GM21367 (cell line): ENCODE measurements around the gene ALDH1A2.
"Not testable (repeated sequence)": the region's sequence is repeated elsewhere in the genome, so short reads cannot be mapped to it uniquely, and the experiment has no call there.

ENCODE experiments used
- ATAC-seq: cut with Tn5 transposase; IDR thresholded peaks from one replicate; pipeline ENCODE4 v1.9.1; 2021; ENCODE audit not compliant: unreplicated experiment

The ALDH1A2 gene

DNA sequence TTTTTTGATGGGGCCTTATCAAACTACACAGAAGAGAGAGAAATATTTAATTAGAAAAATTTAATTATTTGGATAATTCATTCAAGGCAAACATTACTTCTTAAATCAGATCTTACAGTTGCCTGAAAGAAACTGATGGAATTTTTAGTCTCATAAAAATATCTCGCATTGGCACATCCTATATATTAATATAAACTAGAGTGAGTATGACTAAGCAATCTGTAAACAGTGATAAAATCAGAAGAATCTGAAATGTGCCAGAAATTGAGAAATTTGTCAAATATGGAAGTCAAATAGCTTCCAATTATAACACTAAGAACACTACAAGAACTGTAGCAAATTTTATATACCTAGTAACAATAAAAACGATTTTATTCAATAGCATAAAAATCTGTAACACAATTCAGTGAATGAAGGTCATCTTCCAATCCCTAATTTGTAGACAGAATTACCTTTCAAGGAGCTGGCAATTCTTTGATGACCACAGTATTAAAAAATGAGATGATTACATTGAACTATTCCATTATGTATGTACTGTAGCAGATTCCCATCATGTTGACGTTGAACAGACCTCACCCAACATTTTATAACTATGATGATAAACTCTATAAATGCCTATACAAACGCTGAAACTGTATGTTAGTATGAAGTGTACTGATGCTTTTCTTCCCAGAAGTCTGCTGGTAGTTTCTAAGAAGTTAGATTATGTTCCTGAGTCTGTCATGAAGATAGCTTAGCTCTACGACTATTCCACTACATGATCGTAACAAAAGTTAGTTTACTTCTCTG, 63.0 kb downstream of the ALDH1A2 start:
- no peak for ATAC-seq

GRCh38 chr15:57999699-58000098, 65.8 kb downstream of the ALDH1A2 start:
- ATAC-seq: not testable (repeated sequence)

DNA sequence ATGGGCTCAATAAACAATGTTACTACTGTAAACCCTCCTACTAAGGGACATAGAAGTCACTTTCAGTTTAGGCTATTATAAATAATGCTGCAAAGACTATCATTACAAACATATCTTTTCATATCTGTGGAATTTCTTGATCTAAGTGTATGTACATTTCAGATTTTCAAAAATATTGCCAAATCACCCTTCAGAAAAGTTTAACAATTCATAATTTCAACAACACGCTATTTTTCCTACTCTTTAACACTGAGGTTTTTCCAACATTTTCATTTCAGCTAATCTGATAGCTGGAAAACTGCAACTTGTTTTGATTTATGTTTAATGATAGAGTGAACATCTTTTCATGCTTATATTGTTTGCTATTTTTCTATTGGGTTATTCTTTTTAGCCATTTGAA, 69.0 kb downstream of the ALDH1A2 start:
- ATAC-seq: no peak

DNA sequence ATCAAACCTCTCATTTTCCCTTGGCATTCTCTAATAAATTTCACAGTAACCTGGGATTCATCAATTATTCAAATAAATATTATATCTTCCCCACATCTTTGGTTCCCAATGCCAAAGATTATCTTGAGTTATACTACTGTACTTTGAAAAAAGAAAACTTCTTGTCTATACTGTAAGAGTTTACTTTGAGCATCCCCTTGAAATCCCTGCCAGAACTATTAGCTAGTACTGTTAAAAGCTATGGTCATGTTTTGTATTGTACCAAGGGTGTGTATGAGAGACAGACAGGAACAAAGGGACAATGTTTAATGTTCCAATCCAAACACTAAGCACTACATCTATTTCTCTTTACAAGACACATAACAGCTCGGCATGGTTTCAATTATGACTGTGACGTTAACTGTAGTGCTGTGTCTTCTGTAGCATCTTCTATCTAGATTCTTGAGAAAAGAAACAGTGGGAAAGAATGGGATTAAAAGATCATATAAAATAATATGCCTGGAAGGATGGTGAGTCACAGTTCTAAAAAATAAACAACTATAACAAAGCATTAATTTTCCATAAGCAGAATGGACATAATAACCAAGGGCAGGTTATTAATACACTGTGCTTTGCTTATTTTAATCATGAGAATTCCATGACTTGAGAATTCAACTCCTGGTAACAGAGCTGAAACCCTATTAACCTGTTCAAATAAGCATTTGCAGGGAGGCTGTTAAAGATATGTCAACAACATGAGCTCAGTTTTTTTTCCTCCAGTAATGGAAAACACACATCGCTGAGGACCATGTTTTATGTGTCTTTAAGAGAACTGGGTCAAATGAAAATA, 71.1 kb downstream of the ALDH1A2 start:
- ATAC-seq: no peak

GRCh38 chr15:57993409-57994145, 71.9 kb downstream of the ALDH1A2 start:
- no peak for ATAC-seq

DNA sequence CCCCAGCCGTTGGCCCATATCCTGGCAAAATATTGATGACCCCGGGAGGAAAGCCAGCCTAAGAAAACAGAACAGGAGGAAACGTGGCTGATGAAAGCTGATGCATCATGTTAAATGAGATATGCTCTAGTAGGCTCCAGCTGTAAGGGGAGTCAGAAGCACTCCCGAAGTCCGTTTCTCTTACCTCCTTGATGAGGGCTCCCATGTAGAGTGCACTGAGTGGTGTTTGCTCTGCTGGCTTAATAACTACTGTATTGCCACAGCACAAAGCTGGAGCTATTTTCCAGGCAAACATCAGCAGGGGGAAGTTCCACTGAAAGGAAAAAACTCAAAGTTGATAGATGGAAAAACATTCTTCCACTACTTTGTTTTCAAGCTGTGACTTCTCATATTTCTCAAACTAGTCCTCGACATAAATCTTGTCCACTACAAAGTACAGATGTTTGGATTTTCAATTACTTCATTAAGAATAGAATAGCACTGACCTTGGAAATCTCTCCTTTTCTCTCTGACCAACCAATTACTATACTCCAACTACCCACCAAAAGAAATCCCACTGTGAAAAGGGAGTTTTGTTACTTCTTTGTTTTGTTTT, 72.7 kb downstream of the ALDH1A2 start:
- ATAC-seq: no peak

DNA sequence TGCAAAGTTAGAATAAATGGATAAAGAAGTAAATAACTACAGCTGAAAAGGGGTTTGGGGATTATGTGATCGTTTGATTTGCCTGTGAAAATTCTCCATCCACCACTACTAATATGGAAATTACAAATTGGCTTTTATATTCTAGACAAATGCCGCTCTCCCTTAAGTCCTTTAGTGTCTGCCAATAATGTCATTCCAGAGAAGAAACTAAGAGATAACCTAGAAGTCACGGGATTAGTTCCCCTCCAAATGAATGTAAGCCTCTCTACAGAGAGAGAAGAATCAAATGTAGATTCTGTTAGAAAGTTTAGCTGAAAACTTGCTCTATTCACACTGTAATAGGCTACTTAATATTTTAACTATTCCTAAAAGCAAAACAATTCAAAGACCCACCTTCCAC, 92.0 kb downstream of the ALDH1A2 start:
- no peak for ATAC-seq

- no peak for ATAC-seq
Measured at GRCh38 chr15:57972864-57973263, 92.6 kb downstream of the ALDH1A2 start.

- no peak for ATAC-seq
Measured at GRCh38 chr15:57969996-57970395, 95.5 kb downstream of the ALDH1A2 start.

DNA sequence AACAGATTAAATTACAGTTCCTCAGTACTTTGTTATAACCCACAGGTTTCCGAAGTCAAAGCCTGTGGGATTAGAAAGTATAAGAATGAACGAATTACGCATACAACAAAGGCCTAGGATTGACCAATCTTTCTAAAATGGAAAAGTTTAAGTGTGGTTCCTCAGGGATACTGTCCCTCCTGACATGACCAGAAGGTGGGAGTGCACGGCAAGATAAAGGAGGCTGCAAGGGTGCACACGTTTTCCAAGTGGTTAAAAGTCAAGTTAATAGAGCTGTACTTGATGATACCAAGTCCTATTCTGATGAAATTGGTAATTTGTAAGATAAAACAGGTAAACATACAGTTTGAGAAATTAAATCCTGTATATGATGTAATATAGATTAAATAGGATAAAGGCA, 96.2 kb downstream of the ALDH1A2 start:
- ATAC-seq: no peak

DNA sequence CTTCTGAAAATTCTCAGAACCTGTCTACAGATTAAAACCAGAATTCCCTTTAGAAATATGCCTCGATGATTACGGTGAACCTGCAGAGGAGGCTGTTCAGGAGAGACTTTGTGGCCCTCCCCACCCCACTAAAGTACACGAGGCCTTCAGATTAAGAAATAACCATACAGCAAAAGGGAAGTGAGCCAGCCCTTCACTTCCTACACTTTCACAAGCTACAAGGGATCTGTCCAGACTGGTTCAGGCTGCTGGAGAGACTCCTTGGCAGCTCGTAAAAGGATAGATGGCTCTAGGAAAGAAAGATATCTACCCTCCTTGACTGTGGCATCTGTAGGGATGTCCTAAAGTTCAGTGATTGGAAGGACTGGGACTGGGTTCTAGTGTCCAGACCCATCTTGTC, 102.6 kb downstream of the ALDH1A2 start:
- ATAC-seq: no peak

DNA sequence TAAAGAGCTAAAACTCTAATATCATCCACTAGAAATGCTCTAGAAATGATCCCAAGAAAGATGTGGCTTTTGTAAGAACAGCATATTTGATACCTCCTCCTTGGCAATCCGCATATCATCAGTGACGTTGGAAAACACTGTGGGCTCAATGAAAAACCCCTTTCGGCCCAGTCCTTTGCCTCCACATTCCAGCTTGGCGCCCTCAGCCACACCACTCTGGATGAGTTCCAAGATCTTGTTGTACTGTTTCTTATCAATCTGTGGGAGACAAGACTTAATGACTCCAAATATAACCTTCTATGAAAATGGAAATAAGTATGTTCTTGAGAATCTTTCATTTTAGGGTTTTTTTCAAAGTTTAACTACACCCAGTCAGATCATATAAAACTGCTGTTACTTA, 103.6 kb downstream of the ALDH1A2 start:
- no peak for ATAC-seq

GRCh38 chr15:57957113-57957512, 108.4 kb downstream of the ALDH1A2 start:
- no peak for ATAC-seq

- ATAC-seq: no peak
Measured at GRCh38 chr15:57953874-57954273, 111.6 kb downstream of the ALDH1A2 start.

- ATAC-seq: no peak
Measured at GRCh38 chr15:57951328-57951932, 114.1 kb downstream of the ALDH1A2 start.

DNA sequence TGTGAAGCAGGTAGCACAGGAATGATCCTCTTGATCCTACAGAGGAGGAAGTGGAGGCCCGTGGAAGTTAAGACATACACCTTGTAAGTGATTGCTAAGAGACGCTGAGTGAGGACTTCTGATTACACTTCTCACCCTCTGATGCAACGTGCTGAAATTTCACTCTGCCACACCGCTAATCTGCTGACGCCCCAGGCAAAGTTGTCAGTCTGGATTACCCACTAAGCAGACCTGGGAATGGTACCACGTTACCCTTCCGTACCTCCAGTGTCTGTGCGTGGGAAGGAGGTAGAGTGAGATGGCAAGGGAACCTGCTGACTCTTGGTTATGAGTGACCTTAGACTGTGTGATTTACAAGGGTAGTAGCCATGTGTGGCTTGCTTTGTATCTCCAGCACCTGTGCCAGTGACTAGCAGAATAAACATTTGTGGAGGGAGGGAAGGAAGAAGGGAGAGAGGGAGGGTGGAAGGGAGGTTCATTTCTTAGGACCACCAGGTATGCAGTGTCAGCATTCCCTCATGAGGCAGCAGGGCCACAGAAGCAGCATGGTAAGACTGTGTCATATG, 115.0 kb downstream of the ALDH1A2 start:
- no peak for ATAC-seq

DNA sequence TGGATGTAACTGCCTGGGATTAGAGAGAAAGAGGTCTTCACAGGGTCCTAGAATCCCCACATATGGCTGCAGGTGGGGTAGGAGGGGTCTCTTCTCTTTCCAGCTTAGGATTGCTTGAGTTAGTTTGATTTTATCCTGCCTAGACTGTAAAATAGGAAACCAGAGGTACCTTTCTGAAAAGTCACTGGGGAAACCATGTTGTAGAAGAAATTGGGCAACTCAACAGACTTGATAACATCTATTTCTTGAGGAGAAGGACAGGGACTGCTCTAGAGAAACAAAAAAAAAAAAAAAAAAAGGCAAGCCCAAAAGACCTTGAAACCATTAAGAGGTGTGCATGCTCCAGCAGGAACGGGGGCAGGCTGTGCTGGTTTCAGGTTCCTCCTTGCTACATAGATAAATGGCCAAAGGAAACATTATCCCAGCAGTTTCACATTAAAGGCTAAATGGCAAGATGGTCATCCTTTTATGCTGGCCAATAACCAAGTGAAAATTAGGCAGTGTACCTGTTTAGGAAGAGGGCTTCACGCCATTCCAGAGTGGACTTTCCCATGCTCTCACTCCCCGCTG, 116.1 kb downstream of the ALDH1A2 start:
- no peak for ATAC-seq

DNA sequence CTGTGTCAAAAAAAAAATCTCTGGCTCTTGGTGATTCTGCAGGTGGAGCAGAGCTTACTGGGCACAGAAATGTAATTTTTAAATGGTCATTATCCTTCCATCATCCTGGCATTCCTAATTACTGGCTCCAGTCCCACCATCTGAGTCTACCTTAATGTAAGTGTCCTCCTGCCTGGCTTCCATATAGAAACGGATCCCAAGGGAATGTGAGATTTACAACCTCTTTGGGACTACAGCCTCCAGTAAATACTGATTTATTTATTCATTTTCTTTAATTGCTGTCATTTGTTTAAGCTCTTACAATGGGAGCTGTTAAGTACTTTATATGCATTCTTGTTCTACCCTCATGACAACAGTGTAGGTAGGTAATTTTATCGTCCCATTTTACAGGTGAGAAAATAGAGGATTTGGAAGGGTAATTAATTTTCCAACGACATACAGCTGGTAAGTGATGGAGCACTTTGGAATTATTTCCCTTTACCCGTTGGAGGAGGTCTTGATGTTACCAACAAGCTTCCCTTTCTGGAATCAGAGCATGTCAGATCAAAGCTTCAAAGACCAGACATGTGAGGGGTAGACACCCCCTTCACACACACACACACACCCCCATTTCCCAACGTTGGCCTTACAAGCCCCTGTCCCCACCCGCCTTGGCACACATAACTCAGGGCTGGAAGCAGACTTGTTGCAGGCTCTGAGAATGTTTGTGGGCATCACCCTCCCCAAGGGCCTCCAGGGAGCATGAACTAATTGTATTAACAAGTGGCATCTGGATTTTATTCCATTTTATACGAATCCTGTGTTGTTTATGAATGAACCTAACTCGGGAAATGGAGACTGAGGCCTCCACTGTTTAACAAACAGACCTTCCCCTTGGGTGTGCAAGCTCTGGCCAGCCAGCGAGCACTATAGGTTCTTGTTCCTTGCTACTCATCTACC, 116.9 kb downstream of the ALDH1A2 start:
- no peak for ATAC-seq

- no peak for ATAC-seq
Measured at GRCh38 chr15:57947781-57948180, 117.7 kb downstream of the ALDH1A2 start.
